ACHN (cell line): ENCODE measurements around the gene ZNF79.

Experiments
- DNase-seq: peaks from one replicate; pipeline ENCODE4 v3.0.0-alpha.2; 2015
- in situ Hi-C: cut with HindIII; loops from 2 replicates; pipeline ENCODE4 v1.10.0; 2017; ENCODE audit warnings: low sequenced_read_pairs, low pct_ligation_motif_present, low pct_unique_long_range_greater_than_20kb

ZNF79 gene

GRCh38 chr9:127396808-127397645 lies 27.2 kb upstream of the ZNF79 start, which contains the start of gene SLC2A8:
TSS of gene SLC2A8 (plus strand) at chr9:127397169. CDS start at chr9:127397231, 62 bp downstream.
- in situ Hi-C loops: no loop called here
- peak; percentile 99 for DNase-seq

- peak; percentile 33 for DNase-seq
- in situ Hi-C loops: no loop called here
These were observed 26.4 kb upstream of the ZNF79 start for GRCh38 chr9:127397646-127398274.

- in situ Hi-C loops: no loop called here
- DNase-seq: no peak
These were observed 25.9 kb upstream of the ZNF79 start for GRCh38 chr9:127398275-127398647.

- DNase-seq: no peak
- in situ Hi-C loops: no loop called here
These were observed 25.3 kb upstream of the ZNF79 start for GRCh38 chr9:127398715-127399400.

GRCh38 chr9:127399736-127400269 lies 24.4 kb upstream of the ZNF79 start:
- DNase-seq: no peak

GRCh38 chr9:127402401-127403090 lies 21.6 kb upstream of the ZNF79 start:
- in situ Hi-C loops: no loop called here
- DNase-seq: no peak

More at GRCh38 chr9:127399736-127400269, 24.4 kb upstream of the ZNF79 start:
- in situ Hi-C loops: no loop called here

- DNase-seq: no peak
- in situ Hi-C loops: no loop called here
These were observed 20.5 kb upstream of the ZNF79 start for GRCh38 chr9:127403507-127404192.

GRCh38 chr9:127404631-127405030 lies 19.6 kb upstream of the ZNF79 start:
- in situ Hi-C loops: no loop called here
- DNase-seq: no peak

GRCh38 chr9:127405344-127406125 lies 18.6 kb upstream of the ZNF79 start:
- in situ Hi-C loops: no loop called here
- DNase-seq: no peak

- no peak for DNase-seq
- in situ Hi-C loops: no loop called here
These were observed 17.2 kb upstream of the ZNF79 start for GRCh38 chr9:127406799-127407491.

GRCh38 chr9:127407492-127407843 lies 16.7 kb upstream of the ZNF79 start:
- no peak for DNase-seq
- in situ Hi-C loops: no loop called here

- no peak for DNase-seq
- in situ Hi-C loops: no loop called here
These were observed 13.1 kb upstream of the ZNF79 start for GRCh38 chr9:127411122-127411521.

GRCh38 chr9:127415141-127415540 lies 9.0 kb upstream of the ZNF79 start:
- in situ Hi-C loops: no loop called here
- no peak for DNase-seq

- DNase-seq: no peak
- in situ Hi-C loops: no loop called here
These were observed 8.5 kb upstream of the ZNF79 start for GRCh38 chr9:127415657-127416056.

- no peak for DNase-seq
- in situ Hi-C loops: no loop called here
These were observed 6.8 kb upstream of the ZNF79 start for GRCh38 chr9:127417131-127418036.

GRCh38 chr9:127418037-127418471 lies 6.1 kb upstream of the ZNF79 start:
- peak; percentile 46 for DNase-seq
- in situ Hi-C loops: no loop called here
